SK-MEL-5 (cell line): ENCODE data around the gene INPP4B. TPM values are rescaled to one million over a fixed set of nuclear protein-coding genes. Genes with fewer than 3 reads are reported as not detected.

Experiments
- DNase-seq: peaks from one replicate; pipeline ENCODE4 v3.0.0-alpha.2; 2016; ENCODE audit warnings: low read depth, low spot score
- in situ Hi-C: cut with HindIII; loops from 2 replicates; pipeline ENCODE4 v1.10.0; 2016; ENCODE audit warnings: low sequenced_read_pairs, high pct_unique_total_duplicates, low pct_unique_long_range_greater_than_20kb
- total RNA-seq: library from RNA; depleted of rRNA; stranded (reverse); fragments of >200 nt; shearing (Covaris generic); gene quantifications from 2 replicates; pipeline ENCODE4 v1.2.3, GENCODE V29; 2014

The INPP4B gene
- total RNA-seq, 1 experiment from 2014 or later = 161 TPM

DNA sequence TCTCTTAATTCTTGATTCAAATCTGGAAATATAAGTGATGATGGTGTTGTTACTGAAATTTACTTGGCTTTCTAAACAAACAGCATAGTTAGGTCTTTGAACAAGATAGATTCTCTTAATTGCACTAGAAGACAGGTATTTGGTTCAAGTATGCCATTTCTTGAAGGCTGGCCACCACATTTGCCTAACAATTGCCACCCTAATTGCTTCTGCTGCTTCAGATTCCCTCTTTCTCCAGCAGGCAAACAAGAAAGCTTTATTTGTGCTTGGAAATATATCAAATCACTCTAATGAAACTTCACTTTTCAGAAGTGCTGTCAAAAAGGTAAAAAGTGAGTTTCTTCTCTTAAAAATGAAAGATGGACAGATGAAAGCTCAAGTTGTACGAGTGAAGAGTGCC is 418.6 kb downstream of the INPP4B start:
- DNase-seq = no peak
- in situ Hi-C loops = no loop called here

DNA sequence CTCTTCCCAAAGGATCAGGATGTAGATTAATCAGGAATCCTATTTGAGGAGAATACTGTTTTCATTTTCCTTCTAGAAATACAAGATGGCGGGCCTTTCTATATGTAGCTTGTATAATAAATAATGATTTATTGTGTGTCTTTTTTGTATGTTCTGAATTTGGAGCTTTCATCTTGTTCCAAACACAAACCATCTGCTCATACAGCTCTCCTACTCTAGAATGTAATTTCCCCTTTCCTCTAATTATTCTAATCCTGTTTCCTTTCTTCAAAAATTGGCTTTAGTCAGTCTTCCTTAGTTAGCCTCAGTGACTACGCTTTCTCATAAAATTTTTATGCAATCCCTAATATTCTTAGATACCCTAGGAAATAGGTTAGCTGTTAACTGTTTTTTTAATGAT is 422.2 kb downstream of the INPP4B start:
- in situ Hi-C loops = no loop called here
- DNase-seq = no peak

DNA sequence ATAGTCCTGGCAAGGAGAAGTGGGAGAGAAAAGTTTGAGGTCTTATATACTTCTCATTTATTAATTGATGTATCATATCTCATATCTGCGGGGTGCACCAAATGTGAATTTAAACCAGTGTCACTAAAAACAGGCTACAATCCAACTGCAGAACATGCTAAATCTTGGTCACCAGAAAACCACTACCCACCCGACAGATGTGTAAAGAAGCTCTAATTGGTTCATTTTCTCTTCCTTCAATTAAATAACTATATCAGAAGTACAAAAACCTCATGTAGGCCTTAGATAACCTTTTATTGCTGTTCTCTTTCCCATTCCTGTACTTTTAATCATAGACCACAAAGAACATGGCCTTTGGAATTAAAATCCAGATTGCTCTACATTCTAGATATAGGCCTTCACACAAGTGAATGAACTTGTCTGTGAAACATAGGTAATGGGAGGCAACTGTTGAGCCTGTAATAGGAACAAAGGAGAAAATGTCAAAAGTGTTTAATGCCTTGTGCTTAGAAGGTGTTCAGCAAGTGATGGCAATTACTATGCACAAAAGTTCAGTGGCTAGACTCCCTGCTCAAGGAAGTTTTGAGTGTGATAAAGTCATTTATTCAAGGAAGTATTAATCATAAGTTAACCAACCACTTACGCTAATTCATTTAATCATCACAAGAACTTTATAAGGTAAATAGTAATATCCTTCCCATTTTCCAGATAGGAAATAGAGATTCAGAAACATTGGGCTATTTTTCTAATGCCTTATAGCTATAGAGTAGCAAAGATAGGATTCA is 425.6 kb downstream of the INPP4B start:
- DNase-seq = no peak
- in situ Hi-C loops = no loop called here

DNA sequence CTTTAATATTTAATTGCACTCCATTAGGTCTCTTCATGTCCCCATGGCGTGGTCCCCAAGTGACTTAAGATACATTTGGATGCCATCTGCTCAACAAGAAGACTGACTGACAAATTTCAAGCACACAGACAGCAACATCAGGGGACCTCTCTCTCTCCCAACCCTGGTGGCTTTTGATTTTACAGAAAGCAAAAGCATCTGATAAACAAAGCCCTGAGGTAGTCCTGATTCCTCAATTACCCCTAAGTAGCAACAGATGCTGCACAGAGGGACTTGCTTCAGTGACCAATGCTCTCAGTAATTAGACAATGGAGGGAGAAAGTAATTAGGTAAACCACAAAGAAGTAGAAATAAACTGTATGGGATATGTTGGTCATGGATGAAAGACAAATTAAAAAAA is 426.4 kb downstream of the INPP4B start:
- DNase-seq = no peak
- in situ Hi-C loops = no loop called here

DNA sequence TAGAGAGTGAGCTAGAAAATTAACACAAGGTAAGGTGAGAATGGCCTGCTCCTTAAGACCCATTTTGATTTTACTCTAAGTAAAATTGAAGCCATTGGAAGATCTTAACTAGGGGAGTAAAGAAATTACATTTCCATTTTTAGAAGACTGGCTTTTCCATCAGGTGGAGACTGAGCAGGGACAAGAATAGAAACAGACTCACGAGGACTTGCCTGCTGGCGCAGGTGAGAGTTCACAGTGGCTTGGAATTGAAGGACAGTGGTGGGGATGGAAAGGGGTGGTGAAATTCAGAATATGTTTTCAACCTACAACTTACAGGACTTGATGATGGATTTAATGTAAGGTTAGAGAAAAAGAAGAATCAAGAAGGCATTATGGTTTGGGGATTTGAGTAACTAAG is 427.4 kb downstream of the INPP4B start:
- in situ Hi-C loops = no loop called here
- DNase-seq = no peak

DNA sequence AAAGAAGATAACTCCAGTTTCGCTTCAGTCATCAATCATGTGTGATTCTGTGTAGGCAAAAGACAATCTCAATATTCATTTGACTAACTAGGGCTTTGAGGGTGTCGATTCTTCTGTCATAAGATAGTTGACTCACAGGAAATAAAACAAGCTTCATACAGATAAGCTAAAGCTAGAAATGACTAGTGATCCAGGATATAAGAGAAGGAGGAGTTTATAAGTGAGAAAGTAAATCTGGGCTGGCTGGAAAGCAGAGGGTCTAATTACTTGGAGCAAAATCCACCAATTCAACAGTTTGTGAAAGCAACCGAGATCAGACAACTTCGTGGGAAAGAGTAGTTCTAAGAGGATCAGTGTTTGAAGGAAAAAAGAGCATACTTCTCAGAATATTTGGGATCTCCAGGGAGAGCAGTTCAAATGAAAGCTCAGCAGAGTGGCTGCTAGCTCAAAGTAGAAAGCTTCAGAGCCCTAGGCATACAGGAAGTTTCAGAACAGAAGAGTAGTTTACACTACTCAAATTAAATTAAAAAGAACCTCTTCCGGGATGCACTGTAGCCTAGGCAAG is 429.3 kb downstream of the INPP4B start:
- in situ Hi-C loops = no loop called here
- DNase-seq = peak; percentile 95

DNA sequence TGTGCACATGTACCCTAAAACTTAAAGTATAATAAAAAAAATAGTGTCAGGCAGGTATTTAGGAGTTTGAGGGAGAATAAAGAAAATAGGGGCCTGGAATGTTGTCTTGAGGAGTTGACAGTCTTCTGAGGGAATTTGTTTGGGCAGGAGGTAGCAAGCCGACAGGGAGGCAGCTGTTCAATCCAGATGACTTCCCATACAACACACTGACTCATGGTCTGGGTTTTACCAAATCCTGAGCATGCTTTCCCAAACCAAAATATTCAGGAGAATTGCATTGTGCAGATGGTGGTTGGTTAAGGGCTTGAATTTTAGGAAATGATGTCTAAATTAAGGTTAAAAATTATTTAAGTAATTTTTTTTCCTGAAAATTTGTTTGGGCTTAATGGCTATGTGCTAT is 430.0 kb downstream of the INPP4B start:
- DNase-seq = peak; percentile 67
- in situ Hi-C loops = no loop called here

DNA sequence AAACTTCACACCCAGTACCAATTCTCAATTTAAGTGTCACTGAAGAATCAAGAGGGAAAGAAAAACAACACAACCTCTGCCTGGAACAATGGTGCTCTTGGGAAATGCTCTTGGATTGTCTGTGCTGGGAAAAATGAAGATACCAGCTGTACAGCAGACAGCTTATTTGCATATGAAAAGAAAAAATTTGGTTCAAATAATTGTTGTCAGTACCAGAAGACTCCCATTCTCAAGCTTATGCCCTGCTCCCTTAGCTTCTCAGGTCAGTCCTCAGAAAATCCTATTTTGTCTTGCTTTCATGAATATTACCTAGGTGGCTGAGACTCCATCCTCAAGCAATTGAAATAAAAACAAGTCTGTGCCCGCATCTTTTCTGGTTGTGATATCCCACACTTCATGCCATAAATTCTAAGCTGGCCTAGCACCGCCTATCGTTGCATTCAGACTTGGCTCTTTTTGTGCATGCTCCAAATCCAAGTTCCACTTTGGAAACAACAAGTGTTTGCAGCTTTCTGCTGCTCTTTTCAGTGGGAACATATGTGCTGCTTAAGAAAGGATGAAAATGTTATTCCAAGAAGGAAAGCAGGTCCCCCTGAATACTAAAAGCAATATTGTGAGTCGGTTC is 431.6 kb downstream of the INPP4B start:
- in situ Hi-C loops = no loop called here
- no peak for DNase-seq

DNA sequence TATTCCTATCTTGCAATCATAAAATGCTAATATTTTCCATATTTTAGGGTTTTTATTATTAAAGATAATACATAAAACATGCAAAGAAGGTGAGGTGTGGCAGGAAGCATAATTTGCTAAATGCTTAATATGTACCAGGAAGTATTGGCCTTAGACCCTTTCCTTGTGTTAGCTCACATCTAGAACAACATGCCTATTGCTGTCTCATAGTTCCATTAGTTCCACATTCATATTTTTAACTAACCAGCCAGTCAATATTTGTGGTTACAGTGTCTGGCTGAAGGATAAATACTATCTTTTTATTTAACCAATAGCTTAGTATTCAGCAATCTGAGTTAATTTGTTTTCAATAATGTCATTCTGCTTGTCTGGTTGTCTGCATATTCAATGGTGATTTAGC is 432.6 kb downstream of the INPP4B start:
- in situ Hi-C loops = no loop called here

DNA sequence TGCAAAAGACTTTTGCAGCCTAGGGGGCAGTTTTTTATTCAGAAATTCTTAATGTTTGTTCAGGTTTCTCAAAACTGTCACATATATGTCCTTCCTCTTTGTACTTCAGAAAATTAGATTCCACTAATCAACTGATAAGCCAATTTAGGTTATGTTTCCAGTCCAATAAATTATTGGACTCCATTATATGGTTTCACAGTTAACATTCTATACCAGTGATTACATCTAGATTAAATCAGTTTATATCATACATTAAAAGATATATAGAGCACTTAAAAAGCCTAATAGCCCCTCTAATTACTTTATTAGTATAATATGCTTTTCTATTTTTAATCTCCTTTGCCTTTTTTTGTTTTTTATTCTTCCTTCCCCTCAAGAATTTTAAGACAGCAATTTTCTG is 434.1 kb downstream of the INPP4B start:
- in situ Hi-C loops = no loop called here
- DNase-seq = no peak

More for the DNA sequence above, 432.6 kb downstream of the INPP4B start:
- no peak for DNase-seq

DNA sequence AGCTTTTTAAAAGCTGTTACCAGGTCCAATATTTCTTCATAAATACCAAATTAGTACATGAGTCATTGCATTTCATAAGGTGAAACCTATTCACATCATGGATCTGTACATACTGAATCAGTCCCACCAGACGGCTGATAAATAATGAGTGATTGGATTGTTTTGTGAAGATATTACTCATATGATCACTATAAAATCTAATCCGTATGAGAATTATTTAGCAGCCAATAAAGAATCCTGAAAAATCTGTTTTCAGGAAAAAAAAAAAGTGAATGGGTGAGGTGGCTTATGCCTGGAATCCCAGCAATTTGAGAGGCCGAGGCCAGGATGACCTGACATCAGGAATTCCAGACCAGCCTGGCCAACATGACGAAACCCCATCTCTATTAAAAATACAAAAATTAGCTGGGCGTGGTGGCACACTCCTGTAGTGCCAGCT is 438.1 kb downstream of the INPP4B start:
- in situ Hi-C loops = no loop called here
- no peak for DNase-seq

DNA sequence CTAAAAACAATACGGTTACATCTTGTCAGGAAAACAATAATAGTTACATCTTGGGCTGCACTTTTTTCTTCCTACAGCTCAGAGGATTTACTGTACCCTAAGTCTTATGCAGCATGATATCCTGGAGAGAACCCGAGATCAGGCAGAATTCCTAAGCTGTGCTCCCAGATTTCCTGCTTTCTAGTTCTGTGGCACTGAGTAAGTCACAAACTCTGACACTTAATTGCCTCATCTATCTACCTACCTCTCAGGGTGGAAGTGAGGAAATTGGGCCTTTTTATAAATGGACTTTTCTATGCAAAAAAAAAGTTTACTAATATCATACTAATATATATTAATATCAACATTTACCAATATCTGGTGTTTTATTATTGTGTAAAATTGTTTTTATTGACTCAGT is 438.5 kb downstream of the INPP4B start:
- no peak for DNase-seq
- in situ Hi-C loops = no loop called here

DNA sequence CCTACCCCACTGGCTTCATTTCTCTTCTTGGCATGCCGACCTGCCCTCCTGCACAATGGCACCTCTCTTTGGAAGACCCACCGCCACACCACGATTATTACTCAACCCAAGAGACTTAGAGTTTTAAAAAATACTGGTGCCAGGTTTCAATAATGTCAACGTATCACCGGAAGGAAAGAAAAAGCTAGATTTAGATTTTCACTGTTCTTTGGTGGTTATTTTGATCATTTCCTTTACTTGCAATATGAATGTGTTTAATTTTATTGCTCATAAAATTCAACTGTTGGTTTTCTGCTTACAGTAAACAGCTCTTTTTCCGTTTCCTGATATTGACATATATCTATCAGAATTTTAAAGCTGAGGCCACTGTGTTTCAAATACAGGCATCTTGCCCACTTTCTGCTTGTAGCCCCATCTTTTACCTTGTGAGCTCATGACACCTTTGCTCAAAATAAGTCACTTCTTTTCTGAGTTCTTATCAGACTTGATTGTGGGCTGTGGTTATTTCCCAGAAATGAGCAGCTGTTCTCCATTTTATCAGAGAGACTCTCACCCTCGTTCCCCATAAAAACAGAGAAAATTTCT is 439.1 kb downstream of the INPP4B start:
- in situ Hi-C loops = no loop called here

DNA sequence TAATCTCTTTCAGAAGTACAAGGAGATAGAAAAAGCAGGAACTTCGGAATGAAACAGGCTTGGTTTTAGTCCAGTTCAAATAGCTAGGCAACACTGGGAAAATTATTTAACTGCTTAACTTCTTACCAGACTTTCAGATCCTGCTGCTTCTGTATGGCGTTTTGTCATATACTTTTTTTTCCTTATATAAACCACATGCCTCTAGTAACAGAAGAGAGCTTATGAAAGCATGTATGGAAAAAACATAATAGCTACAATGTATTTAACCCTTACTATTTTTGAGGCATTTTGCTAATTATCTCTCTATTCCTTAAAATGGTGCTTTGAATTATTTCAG is 439.6 kb downstream of the INPP4B start:
- DNase-seq = no peak
- in situ Hi-C loops = no loop called here

More for the DNA sequence above, 439.1 kb downstream of the INPP4B start:
- DNase-seq = no peak

DNA sequence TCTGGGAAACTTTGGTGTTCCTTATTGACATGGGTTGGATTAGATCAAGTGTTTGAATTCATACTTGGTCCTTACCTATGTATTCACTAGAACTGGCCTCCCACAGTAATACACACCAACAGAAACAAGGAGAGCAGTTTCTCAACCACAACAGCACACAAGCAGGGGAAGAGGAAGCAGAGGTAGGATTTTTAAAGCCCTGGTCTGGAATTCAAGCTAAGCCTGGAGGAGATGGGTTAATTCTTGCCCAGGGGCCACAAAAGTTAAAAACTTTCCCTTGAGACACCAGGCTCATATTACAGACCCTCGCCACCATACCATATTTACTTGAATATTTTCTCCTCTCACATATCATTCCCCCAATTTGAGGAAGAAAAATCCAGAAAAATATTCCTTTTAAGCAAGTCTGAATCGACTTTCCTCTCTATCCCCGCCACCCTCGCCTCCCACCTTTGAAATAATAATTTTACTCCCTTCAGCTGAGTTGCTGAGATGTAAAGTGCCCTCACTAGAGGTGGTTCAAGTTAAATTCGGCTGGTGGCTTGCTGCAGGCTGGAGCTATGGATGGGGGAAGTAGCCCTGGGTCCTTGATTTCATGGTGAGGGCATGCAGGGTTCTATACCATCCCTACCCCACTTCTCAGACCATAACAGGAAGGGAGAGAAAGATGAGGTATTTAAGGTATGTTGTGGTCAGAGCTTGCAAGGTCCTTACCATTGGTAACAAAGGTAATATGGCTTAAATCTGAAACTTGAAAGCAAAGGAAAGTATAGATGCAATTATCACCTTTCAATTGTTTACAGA is 440.2 kb downstream of the INPP4B start:
- in situ Hi-C loops = no loop called here
- peak; percentile 71 for DNase-seq

DNA sequence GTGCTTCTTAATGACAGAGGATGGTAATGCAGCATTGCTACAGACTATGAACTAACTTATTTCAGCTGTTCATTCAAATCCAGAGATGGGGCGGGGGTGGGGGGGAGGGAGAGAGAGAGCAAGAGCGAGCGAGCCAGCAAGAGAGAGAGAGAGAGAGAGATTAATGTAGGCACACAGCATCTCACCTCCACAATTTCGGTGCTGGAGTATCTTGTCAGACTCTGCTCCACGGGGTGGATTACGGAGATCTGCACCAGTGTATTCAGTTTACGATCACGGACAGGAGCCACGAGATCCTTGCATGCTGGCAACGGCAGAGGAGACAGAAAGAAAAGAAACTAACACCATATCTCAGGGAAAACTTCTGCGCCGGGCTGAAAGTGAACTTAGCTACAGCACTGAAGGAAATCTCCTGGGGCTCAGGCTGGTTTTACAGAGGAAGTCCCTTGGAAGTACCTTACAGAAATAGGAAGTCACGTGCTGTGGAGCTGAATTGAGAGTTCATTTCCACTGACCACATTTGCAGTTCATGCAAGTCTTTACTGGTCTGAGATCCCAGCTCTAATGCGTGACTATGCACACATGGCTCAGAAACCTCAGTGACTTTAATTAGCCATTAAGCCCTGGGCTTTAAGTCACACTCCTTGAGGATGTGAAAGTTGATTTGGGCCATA is 440.9 kb downstream of the INPP4B start:
- DNase-seq = peak; percentile 96
- in situ Hi-C loops = no loop called here

DNA sequence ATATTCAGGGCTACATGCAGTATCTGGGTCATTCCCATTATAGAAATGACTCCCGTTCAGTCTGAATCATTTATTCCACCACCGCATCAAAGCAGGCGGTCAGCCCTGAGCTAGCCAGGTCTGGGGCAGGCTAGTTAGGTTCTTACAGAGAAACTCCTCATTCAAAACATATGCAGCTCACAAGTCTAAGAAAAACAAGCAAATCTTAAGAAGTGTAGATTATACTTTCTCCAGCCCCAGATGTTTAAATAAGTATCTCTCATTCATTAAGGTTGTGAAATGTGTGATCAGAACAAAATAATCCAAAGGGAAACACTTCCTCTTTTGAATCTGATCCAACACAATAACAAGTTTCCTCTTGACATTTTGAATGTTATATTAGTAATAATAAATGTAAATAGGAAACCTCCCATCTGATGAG is 441.9 kb downstream of the INPP4B start:
- peak; percentile 51 for DNase-seq
- in situ Hi-C loops = no loop called here
